DND-41 (cell line): ENCODE results near the gene NDRG4.

Experiments used
- EZH2 ChIP-seq: IDR thresholded peaks from 3 replicates; pipeline ENCODE4 v1.6.1; 2012; ENCODE audit warnings: borderline replicate concordance, low read depth, mild to moderate bottlenecking, moderate library complexity, low read length, inconsistent platforms; ENCODE audit not compliant: severe bottlenecking
- TF ChIP-seq, protein P1 (sequence below): IDR thresholded peaks from 2 replicates; pipeline ENCODE4 v1.5.1; 2012; ENCODE audit warnings: borderline replicate concordance, low read length, moderate library complexity, mild to moderate bottlenecking; ENCODE audit not compliant: poor library complexity, severe bottlenecking; ENCODE audit errors: extremely low read depth

- TF ChIP-seq, protein P1, sequence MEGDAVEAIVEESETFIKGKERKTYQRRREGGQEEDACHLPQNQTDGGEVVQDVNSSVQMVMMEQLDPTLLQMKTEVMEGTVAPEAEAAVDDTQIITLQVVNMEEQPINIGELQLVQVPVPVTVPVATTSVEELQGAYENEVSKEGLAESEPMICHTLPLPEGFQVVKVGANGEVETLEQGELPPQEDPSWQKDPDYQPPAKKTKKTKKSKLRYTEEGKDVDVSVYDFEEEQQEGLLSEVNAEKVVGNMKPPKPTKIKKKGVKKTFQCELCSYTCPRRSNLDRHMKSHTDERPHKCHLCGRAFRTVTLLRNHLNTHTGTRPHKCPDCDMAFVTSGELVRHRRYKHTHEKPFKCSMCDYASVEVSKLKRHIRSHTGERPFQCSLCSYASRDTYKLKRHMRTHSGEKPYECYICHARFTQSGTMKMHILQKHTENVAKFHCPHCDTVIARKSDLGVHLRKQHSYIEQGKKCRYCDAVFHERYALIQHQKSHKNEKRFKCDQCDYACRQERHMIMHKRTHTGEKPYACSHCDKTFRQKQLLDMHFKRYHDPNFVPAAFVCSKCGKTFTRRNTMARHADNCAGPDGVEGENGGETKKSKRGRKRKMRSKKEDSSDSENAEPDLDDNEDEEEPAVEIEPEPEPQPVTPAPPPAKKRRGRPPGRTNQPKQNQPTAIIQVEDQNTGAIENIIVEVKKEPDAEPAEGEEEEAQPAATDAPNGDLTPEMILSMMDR: no peak
- no peak for TF ChIP-seq EZH2
Observed at GRCh38 chr16:58465817-58466216, 34.1 kb upstream of the NDRG4 start.
